ENCODE results near the gene RNF43.
"Not testable (repeated sequence)": the region's sequence is repeated elsewhere in the genome, so short reads cannot be mapped to it uniquely, and the experiment has no call there.

Gene RNF43

GRCh38 chr17:58401287-58401686 is 16.0 kb downstream of the RNF43 start:
- no peak for TF ChIP-seq CTCF (IDR thresholded peaks at IDR 0.05; ENCODE audit: extremely low read depth, insufficient read depth, missing control alignments)
- DNase-seq (ENCODE audit: low spot score) = no peak
- in situ Hi-C loops (cut with MboI; ENCODE audit: low pct_unique_long_range_greater_than_20kb, low sequenced_read_pairs, unreplicated experiment) = no loop called here

GRCh38 chr17:58400826-58401225 is 16.5 kb downstream of the RNF43 start:
- TF ChIP-seq CTCF (IDR thresholded peaks at IDR 0.05; ENCODE audit: extremely low read depth, insufficient read depth, missing control alignments) = no peak
- no peak for DNase-seq (ENCODE audit: low spot score)
- in situ Hi-C loops (cut with MboI; ENCODE audit: low pct_unique_long_range_greater_than_20kb, low sequenced_read_pairs, unreplicated experiment) = no loop called here

GRCh38 chr17:58399974-58400373 is 17.4 kb downstream of the RNF43 start:
- no peak for DNase-seq (ENCODE audit: low spot score)
- TF ChIP-seq CTCF (IDR thresholded peaks at IDR 0.05; ENCODE audit: extremely low read depth, insufficient read depth, missing control alignments) = no peak
- in situ Hi-C loops (cut with MboI; ENCODE audit: low pct_unique_long_range_greater_than_20kb, low sequenced_read_pairs, unreplicated experiment) = no loop called here

- in situ Hi-C loops (cut with MboI; ENCODE audit: low pct_unique_long_range_greater_than_20kb, low sequenced_read_pairs, unreplicated experiment) = no loop called here
- TF ChIP-seq CTCF (IDR thresholded peaks at IDR 0.05; ENCODE audit: extremely low read depth, insufficient read depth, missing control alignments) = no peak
- no peak for DNase-seq (ENCODE audit: low spot score)
These were observed 18.6 kb downstream of the RNF43 start for GRCh38 chr17:58398574-58399266.

- in situ Hi-C loops (cut with MboI; ENCODE audit: low pct_unique_long_range_greater_than_20kb, low sequenced_read_pairs, unreplicated experiment); DNase-seq (ENCODE audit: low spot score): not testable (repeated sequence)
These were observed 19.9 kb downstream of the RNF43 start for GRCh38 chr17:58397421-58397820.

- in situ Hi-C loops (cut with MboI; ENCODE audit: low pct_unique_long_range_greater_than_20kb, low sequenced_read_pairs, unreplicated experiment) = no loop called here
- no peak for DNase-seq (ENCODE audit: low spot score)
- no peak for TF ChIP-seq CTCF (IDR thresholded peaks at IDR 0.05; ENCODE audit: extremely low read depth, insufficient read depth, missing control alignments)
These were observed 21.2 kb downstream of the RNF43 start for GRCh38 chr17:58396173-58396572.

- no peak for DNase-seq (ENCODE audit: low spot score)
- no peak for TF ChIP-seq CTCF (IDR thresholded peaks at IDR 0.05; ENCODE audit: extremely low read depth, insufficient read depth, missing control alignments)
- in situ Hi-C loops (cut with MboI; ENCODE audit: low pct_unique_long_range_greater_than_20kb, low sequenced_read_pairs, unreplicated experiment) = no loop called here
These were observed 22.7 kb downstream of the RNF43 start for GRCh38 chr17:58394534-58395223.

All from GM13977 (cell line).